IPS-NIHi7 (cell line): ENCODE results near the gene ADAMTS17.
A peak's percentile ranks its signal among the peaks of the same experiment; 100 is the strongest.

Source experiments
- DNase-seq: peaks from one replicate; pipeline ENCODE4 v3.0.0; 2012; ENCODE audit warnings: mixed read lengths; ENCODE audit errors: extremely low spot score

The ADAMTS17 gene

DNA sequence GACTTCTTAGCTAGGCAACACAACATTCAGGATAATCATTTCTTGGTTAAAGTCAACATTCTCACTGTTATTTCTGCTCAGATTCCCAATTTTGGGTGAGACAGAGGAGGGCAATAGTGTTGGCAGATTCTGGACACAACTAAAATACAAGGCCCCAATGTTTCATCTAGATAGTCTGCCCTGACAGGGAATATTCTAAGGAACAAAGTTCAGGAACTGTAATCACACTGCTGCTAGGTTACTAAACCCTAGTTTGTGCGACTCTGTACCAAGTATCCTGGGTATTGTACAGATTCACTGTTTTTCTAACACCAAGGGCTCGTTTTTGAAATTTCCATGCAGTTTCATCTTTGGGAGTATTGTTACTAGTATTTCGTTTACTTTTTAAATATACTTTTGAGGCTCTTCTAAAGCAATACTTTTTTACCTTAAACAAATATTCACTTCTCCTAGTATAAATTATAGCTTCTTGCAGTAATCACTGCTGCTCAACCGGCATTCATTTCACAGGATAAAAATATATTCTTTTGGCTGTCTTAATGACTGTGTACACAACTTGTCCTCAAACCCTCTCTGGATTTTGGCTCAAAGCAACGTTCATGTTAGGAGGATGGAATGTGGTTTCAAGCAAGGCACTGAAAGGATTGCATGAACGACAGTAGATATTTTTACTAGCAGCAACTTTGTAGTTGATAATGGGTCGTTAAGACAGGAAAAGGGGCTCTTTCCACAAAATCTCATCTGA lies 167.4 kb downstream of the ADAMTS17 start:
- DNase-seq = no peak

DNA sequence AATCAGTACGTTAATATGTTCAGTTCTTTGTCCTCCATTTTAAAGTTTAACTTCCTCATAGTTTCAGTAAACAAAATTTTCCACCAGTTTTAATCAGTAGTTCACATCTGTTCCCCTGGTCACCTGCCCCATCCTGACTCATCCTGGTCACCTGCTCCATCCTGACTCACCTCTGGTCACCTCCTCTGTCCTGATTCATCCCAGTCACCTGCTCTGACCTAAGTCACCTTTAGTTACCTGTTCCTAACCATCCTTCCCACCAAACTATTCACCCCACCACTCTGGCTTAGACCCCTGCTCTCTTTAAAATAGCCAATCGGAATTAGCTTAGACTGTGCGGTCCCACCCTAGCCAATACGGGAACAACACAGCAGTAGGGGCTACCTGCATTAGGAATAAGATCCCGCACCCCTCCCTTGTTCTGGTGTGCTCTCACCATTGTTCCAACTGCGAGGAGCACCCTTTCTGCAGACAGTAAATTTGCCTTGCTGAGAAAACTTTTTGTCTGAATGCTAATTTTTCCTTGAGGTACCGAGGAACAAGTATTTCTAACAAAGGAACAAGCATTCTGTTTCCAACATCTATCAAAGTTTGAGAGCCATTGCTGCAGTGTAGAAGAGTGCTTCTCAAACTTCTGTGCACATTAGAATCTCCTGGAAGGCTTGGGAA lies 169.3 kb downstream of the ADAMTS17 start:
- no peak for DNase-seq

DNA sequence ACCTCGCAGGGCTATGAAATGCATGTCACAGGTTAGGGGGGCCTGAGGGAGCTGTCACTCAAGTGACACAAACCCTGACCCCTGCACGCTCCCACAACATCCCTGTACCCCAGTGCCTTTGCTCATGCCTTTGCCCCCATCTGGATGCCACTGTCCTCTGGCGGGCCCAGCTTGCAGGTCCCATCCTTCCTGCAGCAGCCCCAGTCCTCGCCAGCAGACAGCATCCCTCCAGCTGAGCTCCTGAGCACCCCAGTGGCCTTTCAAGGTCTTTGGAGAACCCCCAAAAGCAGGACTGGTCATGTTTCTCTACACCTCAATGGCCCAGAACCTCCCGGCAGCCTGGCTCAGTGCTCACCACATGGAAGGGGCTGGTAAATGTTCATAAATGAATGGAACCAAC lies 170.4 kb downstream of the ADAMTS17 start:
- no peak for DNase-seq

DNA sequence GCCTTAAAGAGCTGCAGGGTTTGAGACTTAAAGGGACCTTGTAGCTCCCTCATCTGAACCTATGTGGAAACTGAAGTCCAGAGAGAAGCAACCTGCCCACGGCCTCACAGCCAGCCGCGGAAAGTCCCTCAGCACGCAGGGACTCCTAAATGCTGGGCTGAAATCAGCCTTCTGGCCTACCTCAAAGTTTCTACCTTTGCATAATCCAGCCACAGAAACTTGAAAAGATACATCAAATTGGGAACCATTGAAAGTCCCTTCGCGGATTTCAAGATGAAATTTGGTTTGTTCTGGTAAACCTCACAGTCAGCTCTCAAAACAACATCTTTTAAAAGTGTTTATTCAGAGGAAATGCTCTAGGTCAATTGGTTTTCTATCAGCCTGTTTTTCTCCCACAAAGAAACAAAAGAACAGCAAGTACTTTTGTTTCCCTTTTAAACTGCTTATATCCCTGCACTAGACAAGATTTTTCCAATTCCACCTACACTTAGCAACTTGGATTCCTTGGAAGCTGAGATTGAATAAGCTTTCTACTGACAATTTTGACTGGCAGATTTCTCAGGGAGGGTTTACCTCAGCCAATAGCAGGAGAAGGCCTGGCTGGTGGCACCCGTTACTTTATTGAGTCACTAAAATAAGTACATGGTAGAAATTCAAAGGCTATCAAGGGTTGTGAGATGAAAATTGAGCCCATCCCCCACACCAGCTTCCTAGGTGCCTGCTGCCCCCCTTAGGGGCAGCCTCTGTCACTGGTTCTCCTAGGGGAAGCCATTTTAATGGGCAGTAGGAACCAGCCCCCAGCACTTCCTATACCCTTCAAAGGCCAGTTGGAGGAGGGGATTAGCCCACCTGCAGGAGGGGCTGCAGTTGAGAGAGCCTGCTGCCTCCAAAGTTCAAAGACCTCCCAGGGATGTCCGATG lies 171.2 kb downstream of the ADAMTS17 start:
- no peak for DNase-seq

DNA sequence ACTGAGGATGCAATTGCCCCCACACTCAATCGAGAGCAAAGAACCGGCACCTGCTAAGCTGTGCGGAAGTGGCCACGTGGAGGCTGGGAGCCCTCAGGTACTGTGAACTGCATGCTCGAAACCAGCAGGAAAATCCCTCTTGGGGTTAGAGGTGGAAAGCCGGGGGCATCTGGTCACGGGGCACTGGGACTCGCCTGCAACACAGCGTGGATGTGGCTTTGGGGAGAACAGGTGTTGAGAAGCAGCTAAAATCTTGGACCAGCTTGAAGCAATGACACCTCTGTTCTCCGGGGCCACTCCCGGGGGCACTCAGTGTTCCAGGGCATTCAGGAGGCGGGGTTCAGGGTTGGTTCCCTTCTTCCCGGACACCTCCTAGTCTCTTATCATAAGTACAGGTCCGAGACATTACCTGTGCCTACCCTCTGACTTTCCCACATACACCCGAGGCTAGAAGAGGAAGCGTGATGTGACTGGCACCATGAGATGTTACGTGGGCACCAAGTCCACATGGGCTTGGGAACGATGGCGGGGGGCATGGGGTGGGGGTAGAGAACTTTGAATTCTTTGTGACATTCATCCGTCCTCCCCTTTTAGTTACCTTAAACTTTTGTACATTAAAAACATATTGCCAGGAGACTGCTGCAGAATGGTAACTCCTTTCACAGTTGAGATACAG lies 172.0 kb downstream of the ADAMTS17 start:
- DNase-seq = no peak

DNA sequence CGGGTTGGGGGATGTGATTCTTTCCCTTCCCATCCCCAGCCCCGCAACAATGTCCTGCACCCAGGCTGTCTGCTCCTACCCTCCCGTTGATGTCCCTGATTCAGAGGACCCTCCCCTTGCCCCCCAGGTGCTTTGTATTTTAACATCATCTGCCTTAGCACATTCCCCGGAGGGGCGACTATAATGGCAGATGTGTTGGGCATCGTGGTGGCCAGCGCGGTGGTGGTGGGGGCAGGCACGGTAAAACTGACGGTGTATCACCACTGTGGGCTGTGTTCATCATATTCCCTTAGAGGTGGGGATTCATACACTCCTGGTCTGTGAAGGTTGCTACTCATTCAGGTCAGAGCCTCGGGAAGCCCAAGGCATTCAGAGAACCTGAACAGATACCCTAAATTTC lies 173.0 kb downstream of the ADAMTS17 start:
- no peak for DNase-seq

DNA sequence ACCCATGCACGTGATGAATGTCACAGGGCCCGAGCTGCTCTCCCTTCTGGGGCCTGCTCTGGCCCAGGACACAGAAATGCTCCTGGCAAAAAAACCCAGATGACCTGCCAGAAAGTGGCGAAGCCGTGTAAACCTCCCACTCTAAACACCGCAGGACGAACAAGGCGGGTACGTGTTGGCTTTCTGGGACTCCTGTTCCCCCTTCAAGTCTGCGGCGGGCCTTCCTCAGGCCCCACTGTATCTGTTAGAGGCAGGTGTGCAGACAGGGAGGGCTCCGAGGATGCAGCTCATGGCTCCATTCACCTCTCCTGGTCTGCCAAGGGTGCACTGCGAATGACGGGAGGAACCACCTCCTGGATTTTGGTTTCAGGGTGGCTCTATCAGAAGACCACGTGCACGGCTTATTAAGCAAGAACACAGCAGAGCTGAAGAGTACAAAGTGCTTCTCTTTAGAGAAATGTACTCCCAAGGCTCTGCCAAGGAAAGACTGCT lies 173.8 kb downstream of the ADAMTS17 start:
- DNase-seq = no peak

DNA sequence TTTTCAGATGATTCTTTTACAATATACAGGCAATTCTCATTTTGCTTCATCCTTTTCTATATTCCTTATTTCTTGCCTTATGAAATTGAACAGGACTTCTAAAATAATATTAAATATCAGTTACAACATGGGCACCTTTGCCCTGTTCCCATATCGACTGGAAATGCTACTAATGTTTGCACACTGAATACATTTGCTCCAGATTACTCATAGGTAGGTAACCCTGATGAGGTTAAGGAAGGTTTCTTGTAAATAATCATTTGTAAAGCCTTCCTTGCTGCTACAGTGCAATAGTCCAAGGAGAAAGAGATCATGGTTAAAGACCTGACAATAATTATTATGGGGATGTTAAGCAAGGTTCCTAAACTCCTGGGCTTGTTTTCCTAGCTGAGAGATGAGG lies 175.5 kb downstream of the ADAMTS17 start:
- DNase-seq = no peak

DNA sequence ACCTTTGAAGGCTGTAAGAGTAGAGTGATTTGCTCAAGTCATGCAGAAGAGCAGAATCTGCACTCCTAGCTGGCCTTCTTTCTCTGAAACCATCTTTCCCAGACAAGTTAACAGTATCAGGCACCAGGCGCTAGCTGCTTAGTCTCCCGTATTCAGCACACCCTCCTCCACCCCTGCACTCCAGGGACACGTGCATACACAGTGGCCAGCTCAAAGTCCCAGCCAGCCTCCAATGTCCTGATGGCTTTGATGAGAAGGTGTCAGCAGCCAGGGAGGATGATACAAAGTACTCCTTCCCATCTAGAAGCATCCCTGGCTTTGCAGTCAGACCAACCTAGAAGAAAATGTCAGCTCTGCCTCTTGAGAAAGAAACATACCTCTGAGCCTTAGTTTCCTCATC lies 177.8 kb downstream of the ADAMTS17 start:
- no peak for DNase-seq

DNA sequence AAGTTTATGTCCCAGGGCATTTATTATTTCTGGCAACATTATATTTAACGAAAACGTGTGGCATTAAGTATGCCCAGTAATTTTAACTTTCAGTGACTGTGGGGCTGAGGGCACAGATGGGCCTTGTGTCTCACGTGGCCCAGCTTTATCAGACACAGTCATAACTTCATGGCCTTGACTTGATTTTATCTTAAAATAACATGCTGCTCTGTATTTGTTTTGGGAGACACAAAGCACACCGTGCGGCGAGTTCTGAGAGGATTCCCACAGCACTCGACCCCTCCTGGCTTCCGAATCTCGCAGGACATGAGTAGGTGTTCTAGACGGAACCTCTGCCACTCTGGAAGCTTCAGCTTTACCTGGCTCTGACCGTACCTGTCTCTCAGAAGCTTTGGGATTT lies 180.8 kb downstream of the ADAMTS17 start:
- DNase-seq = no peak

DNA sequence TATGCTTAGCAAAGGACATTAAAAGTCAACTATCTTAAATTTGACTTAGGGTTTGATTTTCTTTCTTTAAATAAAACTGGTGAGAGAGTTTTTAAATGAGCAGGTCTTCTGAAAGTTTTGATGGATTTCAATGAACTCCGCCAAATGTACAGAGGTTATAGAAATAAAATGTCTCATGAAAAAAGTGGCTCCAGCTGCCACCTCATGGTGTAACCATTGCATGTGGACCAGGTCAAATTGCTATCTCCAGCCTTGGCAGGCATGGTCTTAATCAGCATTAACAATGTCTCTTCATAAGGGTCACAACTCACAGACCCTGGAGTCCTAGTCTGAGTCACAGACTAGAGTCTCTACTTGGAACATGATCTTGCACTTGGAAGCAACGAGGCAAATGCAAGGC lies 182.3 kb downstream of the ADAMTS17 start:
- DNase-seq = no peak

DNA sequence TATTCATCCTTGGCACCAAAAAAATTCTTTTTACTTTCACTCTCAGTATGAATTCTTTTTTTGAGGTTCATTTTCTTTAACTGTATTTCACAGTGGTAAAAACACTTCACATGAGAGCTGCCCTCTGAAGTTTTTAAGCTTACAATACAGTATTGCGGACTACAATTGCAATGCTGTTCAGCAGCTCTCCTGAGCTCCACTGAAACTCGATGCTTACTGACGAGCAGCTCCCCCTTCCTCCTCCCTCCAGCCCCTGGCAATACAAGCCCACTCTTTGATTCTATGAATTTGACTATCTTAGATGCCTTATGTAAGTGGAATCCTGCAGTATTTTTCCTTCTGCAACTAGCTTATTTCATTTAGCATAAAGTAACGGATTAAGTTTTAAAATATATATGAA lies 183.4 kb downstream of the ADAMTS17 start:
- peak; percentile 27 for DNase-seq

DNA sequence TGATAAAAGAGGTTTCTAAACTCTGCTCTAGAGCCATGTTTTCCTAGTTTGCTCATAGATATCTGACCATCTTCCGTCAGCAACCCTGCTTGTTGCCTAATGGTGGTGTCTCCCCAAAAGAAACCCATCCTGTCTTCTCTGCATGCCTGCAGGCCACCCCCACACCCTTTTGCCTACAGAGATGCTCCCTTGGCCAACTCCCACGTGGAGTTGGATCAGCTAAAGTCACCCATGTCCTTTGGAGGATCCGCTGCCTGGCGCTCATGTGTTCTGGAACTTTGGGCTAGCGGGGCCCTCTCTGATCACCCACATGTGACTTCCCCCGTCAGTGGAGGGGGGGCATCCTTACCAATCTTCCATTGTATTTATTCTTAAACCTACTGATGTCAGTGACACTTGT lies 185.6 kb downstream of the ADAMTS17 start:
- DNase-seq = no peak

DNA sequence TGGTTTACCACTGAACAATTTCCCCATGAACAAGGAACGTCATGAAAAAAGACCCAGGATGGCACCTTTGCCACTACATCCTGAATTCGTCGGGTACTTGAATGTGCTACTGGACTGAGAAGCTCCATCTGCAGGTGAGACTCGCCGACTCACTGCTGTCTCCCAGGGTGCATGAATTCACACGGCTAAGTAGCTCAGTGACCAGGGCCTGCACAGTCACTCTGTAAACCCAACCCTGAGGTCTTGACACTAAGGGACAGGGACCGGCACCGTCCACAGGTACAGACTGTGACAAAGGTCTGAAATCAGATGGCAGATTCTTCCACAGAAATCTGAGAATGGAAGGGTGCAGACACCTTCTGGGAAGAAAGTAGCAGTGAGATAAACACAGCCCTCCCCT lies 187.4 kb downstream of the ADAMTS17 start:
- no peak for DNase-seq

DNA sequence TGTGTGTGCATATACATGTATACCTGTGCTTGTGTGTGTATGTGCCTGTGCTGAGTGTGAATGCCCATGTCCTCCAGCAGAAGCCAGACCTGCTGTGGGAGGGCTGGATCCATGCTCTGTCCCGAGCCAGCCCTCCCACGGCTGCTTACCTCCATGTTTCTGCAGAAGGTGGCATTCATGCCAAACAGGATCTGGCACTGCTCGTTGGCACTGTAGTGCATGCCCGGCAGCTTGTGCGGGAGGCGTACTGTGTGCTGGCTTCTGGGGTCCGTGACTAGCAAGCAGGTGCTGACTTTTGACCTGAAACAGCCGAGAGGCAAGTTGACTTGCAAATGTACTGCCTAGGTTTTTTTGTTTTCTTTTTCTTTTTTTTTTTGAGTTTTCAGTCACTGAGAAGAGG lies 189.3 kb downstream of the ADAMTS17 start:
- DNase-seq = no peak

DNA sequence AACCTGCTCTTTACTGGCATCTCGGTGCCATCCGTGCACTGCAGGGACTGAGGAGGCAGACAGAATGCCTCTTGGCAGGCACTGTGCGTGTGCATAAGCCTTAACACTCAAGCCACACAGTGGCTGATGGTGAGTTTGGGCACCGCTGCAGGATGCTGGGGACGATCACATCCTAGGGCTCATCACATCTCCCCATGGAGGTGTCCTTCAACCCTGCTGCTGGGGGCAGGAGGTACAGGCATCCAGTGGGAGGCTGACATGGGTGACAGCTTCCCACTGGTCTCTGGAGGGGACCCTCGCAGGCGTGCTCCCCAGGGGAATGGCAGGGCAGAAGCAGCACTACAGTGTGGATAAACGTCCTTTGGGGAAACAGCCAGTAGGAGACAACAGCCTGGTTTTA lies 190.9 kb downstream of the ADAMTS17 start:
- DNase-seq = no peak

DNA sequence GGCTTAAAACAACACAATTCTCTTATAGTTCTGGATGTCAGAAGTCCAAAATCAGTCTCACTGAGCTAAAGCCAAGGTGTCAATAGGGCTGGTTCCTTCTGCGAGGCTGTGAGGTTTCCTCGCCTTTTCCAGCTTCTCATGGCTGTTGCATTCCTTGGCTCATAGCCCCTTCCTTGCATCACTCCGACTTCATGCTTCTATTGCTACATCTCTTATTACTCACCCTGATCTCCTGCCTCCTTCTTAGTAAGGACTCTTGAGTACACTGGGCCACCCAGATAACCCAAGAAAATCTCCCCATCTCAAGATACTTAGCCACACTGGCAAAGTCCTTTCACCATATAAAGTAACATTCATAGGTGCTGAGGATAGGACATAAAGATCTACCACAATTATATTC lies 193.9 kb downstream of the ADAMTS17 start:
- DNase-seq = no peak

DNA sequence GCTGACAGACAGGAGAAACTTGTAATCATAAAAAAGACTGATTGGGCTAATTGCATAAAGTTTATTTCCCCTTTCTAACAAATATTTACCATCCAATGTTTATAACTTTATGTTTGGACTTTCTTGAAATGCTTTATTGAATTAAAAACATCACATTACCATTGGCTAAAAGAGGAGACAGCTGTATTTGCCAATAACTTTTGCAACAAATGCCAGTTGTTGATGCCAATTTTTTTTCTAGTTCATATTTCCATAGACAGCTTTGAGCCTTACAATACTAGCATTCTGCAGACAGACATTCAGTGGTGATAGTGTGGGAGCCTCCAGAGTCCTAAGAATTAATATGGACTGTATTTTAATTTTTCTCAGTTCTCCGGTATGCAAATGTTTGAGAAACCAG lies 198.4 kb downstream of the ADAMTS17 start:
- no peak for DNase-seq

DNA sequence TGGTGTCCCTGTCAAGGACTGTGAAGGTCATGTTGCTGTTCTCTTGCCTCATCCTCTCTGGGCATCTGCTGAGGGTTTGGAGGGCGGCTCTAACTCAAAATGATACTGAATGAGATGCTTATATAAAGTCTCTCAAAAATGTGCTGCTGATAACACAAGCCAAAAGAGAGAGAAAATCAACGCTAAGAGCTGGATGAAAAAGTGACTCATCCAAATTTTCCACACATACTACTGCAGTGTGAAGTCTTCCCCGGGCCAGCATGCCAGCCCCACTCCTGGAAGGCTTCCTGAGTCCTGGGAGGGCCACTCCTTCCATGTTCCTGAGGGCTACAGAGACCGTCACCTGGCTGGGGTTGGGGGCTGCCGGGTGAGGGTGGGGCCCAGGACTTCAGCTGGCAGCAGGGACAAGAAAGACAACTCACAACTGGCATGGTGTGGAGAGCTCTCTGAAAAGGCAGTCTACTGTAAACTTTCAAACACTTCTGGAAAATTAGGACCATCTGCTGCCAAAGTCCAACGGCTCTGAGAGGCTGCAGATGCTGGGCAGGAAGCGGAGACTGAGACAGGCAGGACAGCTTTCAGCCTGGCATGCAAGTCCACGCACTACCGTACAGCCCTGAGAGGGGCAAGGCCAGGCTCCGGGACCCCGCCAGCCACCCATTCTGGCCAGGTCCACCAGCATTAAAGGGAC lies 200.3 kb downstream of the ADAMTS17 start:
- no peak for DNase-seq

DNA sequence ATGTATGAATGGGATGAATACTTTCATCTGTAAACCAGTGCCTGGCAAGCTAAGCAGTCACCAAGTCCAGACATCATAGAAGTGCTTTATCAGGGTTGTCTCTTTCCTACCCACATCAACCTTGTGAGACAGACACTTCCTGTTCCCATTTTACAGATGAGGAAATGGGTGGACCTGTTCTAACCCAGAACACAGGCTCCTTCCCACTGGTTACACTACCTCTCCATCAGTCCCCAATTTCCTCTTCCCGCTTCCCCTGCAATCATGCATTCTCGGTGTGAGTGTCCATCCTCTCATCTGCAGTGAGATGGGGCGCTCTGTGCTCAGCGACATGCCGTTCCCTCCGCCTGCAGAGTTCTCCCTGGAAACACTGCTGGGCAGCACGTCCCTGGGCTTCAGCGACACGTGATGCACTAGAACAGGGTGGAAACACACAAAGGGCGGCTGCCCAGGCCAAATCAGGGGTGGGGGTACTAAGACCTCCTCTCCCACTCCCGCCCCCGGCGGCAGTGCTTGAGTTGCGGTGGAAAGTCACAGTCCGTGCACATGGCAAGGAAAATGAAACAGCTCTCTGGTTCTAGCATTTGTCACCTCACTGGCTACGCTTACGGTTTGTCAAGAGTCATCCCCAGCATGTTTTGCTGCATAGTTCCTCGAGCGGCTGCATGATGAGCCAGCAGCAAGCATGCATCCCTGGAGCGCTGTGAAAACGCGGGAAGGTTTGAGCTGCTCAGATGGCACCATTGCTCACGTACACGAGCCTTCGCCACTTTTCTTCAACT lies 201.1 kb downstream of the ADAMTS17 start:
- DNase-seq = no peak
